Activated effector memory CD4-positive, alpha-beta T cell treated with anti-CD3 and anti-CD28 coated beads, Interleukin-2, amount 50 U/mL, for 16 hours (primary cell): ENCODE data around the gene STK32A.

Experiments used
- DNase-seq: peaks from one replicate; pipeline ENCODE4 v3.0.0-alpha.2; 2020

The STK32A gene

GRCh38 chr5:147267082-147267832, 32.4 kb downstream of the STK32A start:
- DNase-seq, result no peak

GRCh38 chr5:147276497-147276896, 41.7 kb downstream of the STK32A start:
- DNase-seq, result no peak

GRCh38 chr5:147286296-147286695, 51.5 kb downstream of the STK32A start:
- no peak for DNase-seq

GRCh38 chr5:147287110-147287509, 52.3 kb downstream of the STK32A start:
- no peak for DNase-seq

- no peak for DNase-seq
These were observed 55.4 kb downstream of the STK32A start for GRCh38 chr5:147290261-147290660.

- no peak for DNase-seq
These were observed 68.4 kb downstream of the STK32A start for GRCh38 chr5:147303251-147303650.

- no peak for DNase-seq
These were observed 69.2 kb downstream of the STK32A start for GRCh38 chr5:147303976-147304375.

- DNase-seq, result no peak
These were observed 70.3 kb downstream of the STK32A start for GRCh38 chr5:147305147-147305546.

- DNase-seq, result no peak
These were observed 71.5 kb downstream of the STK32A start for GRCh38 chr5:147306351-147306750.

- no peak for DNase-seq
These were observed 72.3 kb downstream of the STK32A start for GRCh38 chr5:147307170-147307569.

- no peak for DNase-seq
These were observed 74.8 kb downstream of the STK32A start for GRCh38 chr5:147309621-147310020.

- DNase-seq, result no peak
These were observed 75.4 kb downstream of the STK32A start for GRCh38 chr5:147310059-147310704.

- no peak for DNase-seq
These were observed 83.3 kb downstream of the STK32A start for GRCh38 chr5:147317978-147318684.

GRCh38 chr5:147321569-147321968, 86.7 kb downstream of the STK32A start:
- no peak for DNase-seq

GRCh38 chr5:147327421-147327820, 92.6 kb downstream of the STK32A start:
- no peak for DNase-seq

- no peak for DNase-seq
These were observed 93.1 kb downstream of the STK32A start for GRCh38 chr5:147327905-147328304.

GRCh38 chr5:147332658-147333057, 97.8 kb downstream of the STK32A start:
- DNase-seq, result no peak

- DNase-seq, result no peak
These were observed 102.0 kb downstream of the STK32A start for GRCh38 chr5:147336876-147337275.

GRCh38 chr5:147339313-147339712, 104.5 kb downstream of the STK32A start:
- no peak for DNase-seq

GRCh38 chr5:147340941-147341340, 106.1 kb downstream of the STK32A start:
- DNase-seq, result no peak

- no peak for DNase-seq
These were observed 106.5 kb downstream of the STK32A start for GRCh38 chr5:147341345-147341744.

- DNase-seq, result no peak
These were observed 110.0 kb downstream of the STK32A start for GRCh38 chr5:147344861-147345260.

- no peak for DNase-seq
These were observed 111.3 kb downstream of the STK32A start for GRCh38 chr5:147346006-147346561.

GRCh38 chr5:147348046-147348445, 113.2 kb downstream of the STK32A start:
- DNase-seq, result no peak
